HG02798 (cell line): Measurements from ENCODE around the gene CEP41.

ENCODE experiments used
- ATAC-seq: cut with Tn5 transposase; IDR thresholded peaks from one replicate; pipeline ENCODE4 v1.9.1; 2021; ENCODE audit warnings: mild to moderate bottlenecking; ENCODE audit not compliant: unreplicated experiment, poor library complexity

The CEP41 gene

DNA sequence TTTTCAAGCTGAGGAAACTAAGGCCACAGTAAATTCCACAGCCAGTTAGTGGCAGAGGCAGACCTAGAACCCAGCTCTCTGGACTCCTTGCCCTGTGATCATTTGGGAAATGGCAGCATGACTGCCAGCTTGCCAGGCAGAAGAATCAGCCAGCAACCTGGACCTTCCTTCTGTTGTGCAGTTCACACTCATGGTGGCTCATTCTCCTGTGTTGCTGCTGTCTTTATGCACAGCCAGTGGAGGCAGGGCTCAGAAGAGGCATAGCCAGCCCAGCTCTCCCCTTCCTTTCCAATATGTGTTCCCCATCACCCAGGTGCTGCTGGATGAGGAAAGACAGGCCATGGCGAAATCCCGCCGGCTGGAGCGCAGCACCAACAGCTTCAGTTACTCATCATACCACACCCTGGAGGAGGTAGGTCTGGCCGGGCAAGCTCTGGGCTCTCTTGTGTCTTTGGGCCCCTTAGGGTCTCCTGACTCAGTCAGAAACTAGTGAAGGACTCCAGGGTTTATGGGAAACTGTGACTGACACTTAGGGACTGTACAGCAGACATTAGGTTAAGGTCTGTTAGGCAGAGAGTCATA, 81.4 kb downstream of the CEP41 start:
- ATAC-seq, result no peak

- ATAC-seq, result no peak
Observed at GRCh38 chr7:130358471-130358870, 82.3 kb downstream of the CEP41 start.

DNA sequence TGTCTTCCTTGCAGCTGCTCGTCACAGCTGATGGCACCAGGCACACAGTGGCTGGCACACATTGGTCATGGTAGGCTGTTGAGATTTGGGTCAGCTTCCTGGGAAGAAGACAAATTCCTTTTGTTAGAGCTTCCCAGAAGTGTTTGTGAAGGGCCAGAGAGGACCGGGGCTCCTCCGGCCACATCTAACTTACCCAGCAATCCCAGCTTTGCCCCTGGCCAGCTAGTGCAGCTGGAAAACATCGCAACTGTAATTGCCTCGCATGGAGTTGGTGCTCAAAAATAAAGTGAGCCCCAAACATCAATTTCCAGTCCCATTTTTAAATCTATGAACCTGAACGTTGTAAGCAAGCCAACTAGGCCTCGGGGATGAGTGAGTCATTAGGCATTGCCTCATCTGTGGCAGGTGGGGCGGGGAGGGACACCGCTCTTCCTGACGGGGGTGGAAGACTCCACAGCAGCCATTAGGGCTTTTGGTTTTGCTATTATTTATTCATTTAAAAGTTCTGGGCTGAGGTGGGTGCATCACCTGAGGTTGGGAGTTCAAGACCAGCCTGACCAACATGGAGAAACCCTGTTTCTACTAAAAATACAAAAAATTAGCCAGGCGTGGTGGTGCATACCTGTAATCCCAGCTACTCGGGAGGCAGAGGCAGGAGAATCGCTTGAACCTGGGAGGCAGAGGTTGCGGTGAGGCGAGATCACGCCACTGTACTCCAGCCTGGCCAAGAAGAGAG, 83.8 kb downstream of the CEP41 start:
- no peak for ATAC-seq

- no peak for ATAC-seq
Observed at GRCh38 chr7:130356121-130356875, 84.5 kb downstream of the CEP41 start.

GRCh38 chr7:130353196-130353595, 87.6 kb downstream of the CEP41 start:
- ATAC-seq, result no peak

GRCh38 chr7:130352194-130353074, 88.4 kb downstream of the CEP41 start:
- no peak for ATAC-seq

GRCh38 chr7:130351791-130352090, 89.1 kb downstream of the CEP41 start:
- ATAC-seq, result no peak

DNA sequence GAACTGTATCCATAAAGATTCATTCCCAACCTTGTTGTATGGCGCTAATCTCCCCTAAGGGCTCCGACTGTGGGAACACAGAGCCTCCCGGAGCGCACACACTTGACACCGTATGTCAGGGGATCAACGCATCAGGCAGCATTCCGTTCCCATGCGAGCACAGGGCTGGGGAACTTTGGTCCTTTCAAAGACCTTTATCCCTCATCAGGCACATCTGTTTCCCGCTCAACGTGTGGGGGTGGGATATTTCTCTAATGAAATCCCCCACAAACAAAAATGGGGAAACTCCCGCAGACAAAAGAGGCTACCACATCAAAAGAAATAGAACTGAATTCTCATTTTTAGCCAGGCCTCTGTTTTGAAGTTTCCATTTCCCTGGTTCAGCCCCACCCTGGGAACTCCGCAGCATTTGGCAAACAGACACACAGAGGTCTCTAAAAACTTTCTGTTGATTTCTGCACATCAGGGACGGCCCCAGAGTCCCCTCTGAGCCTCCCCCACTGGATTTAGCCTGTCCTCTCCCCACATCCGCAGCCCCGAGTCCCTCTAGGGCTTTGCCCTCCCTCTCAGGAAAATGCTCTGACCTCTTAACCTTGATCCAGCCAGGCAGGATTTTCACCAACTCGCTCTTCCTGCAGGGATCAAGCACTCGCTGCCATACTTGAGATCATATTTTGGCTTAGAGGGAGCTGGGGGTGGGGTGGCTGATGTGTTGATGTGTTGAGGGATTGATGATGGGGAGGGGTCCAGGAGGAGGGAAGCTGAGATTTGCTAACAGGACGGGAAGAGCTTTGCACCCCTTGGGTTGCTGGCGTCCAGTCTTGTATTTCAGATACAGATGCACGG, 89.6 kb downstream of the CEP41 start:
- ATAC-seq, result no peak

GRCh38 chr7:130349911-130350782, 90.7 kb downstream of the CEP41 start:
- ATAC-seq, result no peak

- ATAC-seq, result no peak
Observed at GRCh38 chr7:130346941-130347340, 93.9 kb downstream of the CEP41 start.

DNA sequence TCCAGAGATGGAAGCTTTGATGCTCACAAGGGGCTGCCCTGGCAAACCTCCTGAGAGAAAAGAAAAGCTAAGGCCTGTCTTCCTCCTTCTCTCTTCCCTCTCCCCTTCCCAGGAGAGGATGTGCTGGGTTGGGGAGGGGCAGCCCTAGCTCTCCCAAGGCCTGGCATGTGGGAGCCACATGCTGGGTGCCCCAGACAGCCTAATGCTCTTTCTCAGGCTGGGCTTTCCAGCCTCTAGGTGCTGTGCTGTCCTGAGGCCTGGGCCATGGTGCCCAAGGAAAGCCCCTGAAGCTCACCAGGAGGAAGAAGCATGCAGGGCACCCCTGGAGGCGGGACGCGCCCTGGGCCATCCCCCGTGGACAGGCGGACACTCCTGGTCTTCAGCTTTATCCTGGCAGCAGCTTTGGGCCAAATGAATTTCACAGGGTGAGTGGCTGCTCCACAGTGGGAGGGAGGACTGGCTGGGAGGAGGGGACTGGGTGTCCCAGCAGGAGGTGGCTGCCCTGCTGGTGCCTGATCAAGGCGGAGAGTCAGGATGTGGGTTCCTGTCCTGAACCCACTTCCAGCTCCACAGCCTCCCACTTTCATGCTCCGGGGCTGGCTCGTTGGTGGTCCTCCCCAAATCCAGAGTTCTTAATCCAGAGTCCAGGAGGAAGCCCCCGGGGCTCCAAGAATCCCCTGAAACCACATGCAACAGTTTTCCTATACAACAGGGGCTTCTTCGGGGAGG, 94.5 kb downstream of the CEP41 start:
- no peak for ATAC-seq

DNA sequence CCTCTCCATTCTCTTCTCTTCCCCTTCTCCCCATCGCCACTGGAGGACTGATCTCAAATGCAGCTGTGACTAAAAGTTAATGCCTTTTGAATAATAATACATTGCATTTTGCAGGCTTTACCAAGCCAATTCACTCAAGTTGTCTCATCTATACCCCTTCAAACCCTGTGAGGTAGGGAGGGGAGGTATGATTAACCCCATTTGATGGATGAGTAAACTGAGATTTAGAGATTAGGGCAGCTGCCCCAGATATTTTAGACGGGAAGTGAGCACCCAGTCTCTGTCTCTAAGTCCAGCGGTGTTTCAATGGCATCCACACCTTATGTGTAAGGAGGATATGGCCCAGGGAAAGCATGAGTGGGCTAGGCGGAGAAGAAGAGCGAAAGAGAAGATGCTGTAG, 95.1 kb downstream of the CEP41 start:
- no peak for ATAC-seq

DNA sequence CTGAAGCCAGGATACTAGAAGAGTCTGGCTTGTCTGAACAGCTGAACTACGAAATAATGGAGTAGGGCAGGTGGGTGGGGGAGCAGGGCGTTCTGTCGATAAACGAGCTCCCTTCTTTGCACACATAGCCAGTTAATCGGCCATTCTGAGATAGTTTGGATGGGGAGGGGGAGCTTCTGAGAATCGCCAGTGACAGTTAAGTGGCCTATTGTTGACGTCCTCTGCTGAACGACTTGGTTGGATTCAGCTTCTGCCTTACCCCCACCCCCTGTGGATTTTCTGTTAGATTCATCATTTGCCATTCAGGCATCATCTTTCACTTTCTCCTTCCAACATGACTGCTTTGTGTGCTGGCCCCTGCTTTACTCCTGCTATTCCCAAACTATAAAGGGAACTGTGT, 95.7 kb downstream of the CEP41 start:
- ATAC-seq, result no peak

- ATAC-seq, result no peak
Observed at GRCh38 chr7:130344271-130344866, 96.4 kb downstream of the CEP41 start, which contains the start of gene CPA5. Gene CPA5 (plus strand): TSS chr7:130344816. CDS start chr7:130346486, 1,670 bp downstream.
